RWPE2 (cell line): Measurements from ENCODE around the gene REN.

Experiments
- ATAC-seq: fragments of 200-7000 bp; cut with Tn5 transposase; 3 replicates; pipeline ENCODE4 v1.9.1; 2021; ENCODE audit warnings: low read depth
- DNase-seq: peaks from one replicate; pipeline ENCODE4 v3.0.0-alpha.2; 2020; ENCODE audit warnings: low spot score
- H3K27ac ChIP-seq: fragments of 450-650 bp; 2 replicates; pipeline ENCODE4 v1.5.1; 2017; ENCODE audit warnings: mild to moderate bottlenecking; ENCODE audit not compliant: poor library complexity, severe bottlenecking
- H3K27me3 ChIP-seq: fragments of 250-450 bp; sonication (Bioruptor Pico); 2 replicates; pipeline ENCODE4 v1.5.1; 2021; ENCODE audit warnings: mild to moderate bottlenecking, moderate library complexity; ENCODE audit not compliant: insufficient read depth, poor library complexity, severe bottlenecking
- H3K36me3 ChIP-seq: fragments of 250-450 bp; sonication (Bioruptor Pico); 2 replicates; pipeline ENCODE4 v1.5.1; 2020; ENCODE audit warnings: low read depth, mild to moderate bottlenecking, moderate library complexity
- H3K4me1 ChIP-seq: fragments of 250-450 bp; sonication (Bioruptor Pico); 2 replicates; pipeline ENCODE4 v1.5.1; 2021; ENCODE audit warnings: mild to moderate bottlenecking, moderate library complexity; ENCODE audit not compliant: insufficient read depth, poor library complexity, severe bottlenecking
- H3K4me3 ChIP-seq: fragments of 250-450 bp; sonication (Bioruptor Pico); 2 replicates; pipeline ENCODE4 v1.5.1; 2021; ENCODE audit warnings: mild to moderate bottlenecking, moderate library complexity; ENCODE audit not compliant: severe bottlenecking
- H3K9me3 ChIP-seq: fragments of 250-450 bp; sonication (Bioruptor Pico); 2 replicates; pipeline ENCODE4 v1.5.1; 2021; ENCODE audit warnings: mild to moderate bottlenecking, moderate library complexity; ENCODE audit not compliant: severe bottlenecking
- CTCF ChIP-seq: fragments of 450-650 bp; IDR thresholded peaks from one replicate; pipeline ENCODE4 v1.5.1; 2017; ENCODE audit warnings: mild to moderate bottlenecking, moderate library complexity; ENCODE audit not compliant: poor library complexity, severe bottlenecking

Gene REN

DNA sequence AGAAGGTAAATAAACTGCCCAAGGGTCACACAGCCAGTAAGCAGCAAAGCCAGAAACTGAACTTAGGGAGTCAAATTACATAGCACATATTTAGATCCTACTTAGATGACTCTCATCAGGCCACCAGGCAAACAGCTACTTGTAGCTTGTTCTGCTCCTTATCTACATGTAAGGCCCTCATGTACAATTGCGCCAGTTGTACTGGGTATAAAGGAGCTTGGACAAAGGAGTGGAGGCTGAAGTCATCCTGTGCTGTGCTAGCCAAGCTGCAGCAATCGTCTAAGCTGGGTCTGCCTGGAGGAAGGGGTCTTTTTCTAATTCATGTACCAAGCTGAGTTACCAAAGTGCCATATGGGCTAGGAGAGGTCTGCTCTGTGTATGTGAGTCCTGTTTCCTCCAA, 27.0 kb downstream of the REN start:
- H3K36me3 ChIP-seq: peaks cover 16% of the 10 kb centered on the region
- DNase-seq (no peak), ATAC-seq (no peak)
- no peaks in the 10 kb centered on the region for H3K4me1 ChIP-seq
- no peak overlapping the region for H3K27ac ChIP-seq
- TF ChIP-seq CTCF: no peak
- H3K4me3 ChIP-seq: no peak overlapping the region
- no peaks in the 10 kb centered on the region for H3K9me3 ChIP-seq
- no peaks in the 10 kb centered on the region for H3K27me3 ChIP-seq

GRCh38 chr1:204136814-204137213, 29.3 kb downstream of the REN start:
- Histone ChIP-seq H3K9me3 (no peaks in the 10 kb centered on the region), H3K4me3 (no peak overlapping the region), H3K27ac (no peak overlapping the region), H3K36me3 (peaks cover 16% of the 10 kb centered on the region), H3K4me1 (peaks cover under 1% of the 10 kb centered on the region), H3K27me3 (no peaks in the 10 kb centered on the region)
- TF ChIP-seq CTCF: no peak
- ATAC-seq: no peak
- DNase-seq: no peak

GRCh38 chr1:204134103-204134502, 32.0 kb downstream of the REN start:
- H3K36me3 ChIP-seq: peaks cover 6% of the 10 kb centered on the region; the same call in 1 of the 2 replicates
- no peak overlapping the region for H3K27ac ChIP-seq
- TF ChIP-seq CTCF: no peak
- no peaks in the 10 kb centered on the region for H3K9me3 ChIP-seq
- H3K4me1 ChIP-seq: peaks cover 27% of the 10 kb centered on the region
- DNase-seq (no peak), ATAC-seq (no peak)
- H3K27me3 ChIP-seq: no peaks in the 10 kb centered on the region
- no peak overlapping the region for H3K4me3 ChIP-seq

DNA sequence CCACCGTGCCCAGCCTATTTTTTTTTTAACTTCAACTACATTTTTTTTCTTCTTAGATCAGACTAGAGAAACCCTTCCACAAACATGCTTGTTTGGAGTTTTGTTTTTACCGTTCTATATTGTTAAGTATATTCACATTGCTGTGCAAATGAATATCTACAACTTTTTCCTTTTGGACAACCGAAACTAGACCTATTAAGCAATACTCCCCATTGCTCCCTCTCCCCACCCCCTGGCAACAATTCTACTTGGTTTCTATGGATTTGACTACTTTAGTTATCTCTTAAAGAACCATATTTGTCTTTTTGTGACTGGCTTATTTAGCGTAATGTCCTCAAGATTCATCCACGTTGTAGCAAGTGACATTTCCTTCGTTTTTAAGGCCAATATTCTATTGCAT, 33.4 kb downstream of the REN start:
- TF ChIP-seq CTCF: no peak
- H3K27ac ChIP-seq: no peak overlapping the region
- H3K4me3 ChIP-seq: no peak overlapping the region
- DNase-seq: no peak
- ATAC-seq: no peak
- H3K36me3 ChIP-seq: no peaks in the 10 kb centered on the region
- H3K27me3 ChIP-seq: no peaks in the 10 kb centered on the region
- H3K9me3 ChIP-seq: no peaks in the 10 kb centered on the region
- H3K4me1 ChIP-seq: peaks cover 27% of the 10 kb centered on the region

GRCh38 chr1:204131978-204132377, 34.2 kb downstream of the REN start:
- peaks cover 31% of the 10 kb centered on the region for H3K4me1 ChIP-seq
- H3K36me3 ChIP-seq: no peaks in the 10 kb centered on the region
- no peaks in the 10 kb centered on the region for H3K9me3 ChIP-seq
- H3K27ac ChIP-seq: peak overlapping the region; percentile 83
- H3K4me3 ChIP-seq: no peak overlapping the region
- no peak for ATAC-seq
- H3K27me3 ChIP-seq: no peaks in the 10 kb centered on the region
- DNase-seq: no peak
- no peak for TF ChIP-seq CTCF
